HepG2 (cell line): Measurements from ENCODE around the gene SERPINA3. TPM values are rescaled to one million over a fixed set of nuclear protein-coding genes. Genes with fewer than 3 reads are reported as not detected.
A peak's percentile ranks its signal among the peaks of the same experiment; 100 is the strongest.

Source experiments
- CC2D1A ChIP-seq: sonication (generic); formaldehyde crosslinking; IDR thresholded peaks from 2 replicates; pipeline ENCODE4 v1.8.1; 2023; ENCODE audit warnings: mild to moderate bottlenecking, missing genetic modification reagents
- DPF2 ChIP-seq: sonication (generic); formaldehyde crosslinking; IDR thresholded peaks from 2 replicates; pipeline ENCODE4 v1.4.0; 2020; ENCODE audit warnings: mild to moderate bottlenecking, low read depth, missing genetic modification reagents, borderline replicate concordance
- JUN ChIP-seq: sonication (generic); formaldehyde crosslinking; IDR thresholded peaks from 2 replicates; pipeline ENCODE4 v1.4.0; 2020; ENCODE audit warnings: mild to moderate bottlenecking, missing genetic modification reagents
- KLF15 ChIP-seq: sonication (generic); formaldehyde crosslinking; IDR thresholded peaks from 2 replicates; pipeline ENCODE4 v1.8.1; 2023; ENCODE audit warnings: borderline replicate concordance, mild to moderate bottlenecking, inconsistent platforms, missing genetic modification reagents, mixed read lengths
- NFRKB ChIP-seq: fragments of 450-650 bp; IDR thresholded peaks from 2 replicates; pipeline ENCODE4 v1.6.1; 2017
- RARA ChIP-seq: IDR thresholded peaks from 2 replicates; pipeline ENCODE4 v1.6.1; 2016; ENCODE audit warnings: missing genetic modification reagents, missing compliant biosample characterization
- SOX13 ChIP-seq, 3 experiments: fragments of 450-650 bp in 1 of 3; sonication (generic) in 1 of 3; formaldehyde crosslinking in 1 of 3; IDR thresholded peaks in 2 of 3; conservative IDR thresholded peaks in 1 of 3; 2 replicates each; pipeline versions ENCODE4 v1.5.0 to v1.6.1; 2016 to 2020; ENCODE audit warnings: antibody characterized with exemption in 1 of 3, mild to moderate bottlenecking in 1 of 3, missing compliant biosample characterization in 1 of 3, missing genetic modification reagents in 1 of 3, moderate library complexity in 1 of 3
- ZFX ChIP-seq: sonication (generic); formaldehyde crosslinking; IDR thresholded peaks from 2 replicates; pipeline ENCODE4 v1.4.0; 2020; ENCODE audit warnings: mild to moderate bottlenecking, low read depth, missing genetic modification reagents, moderate library complexity
- ZNF326 ChIP-seq: sonication (generic); formaldehyde crosslinking; IDR thresholded peaks from 2 replicates; pipeline ENCODE4 v1.4.0; 2020; ENCODE audit warnings: missing genetic modification reagents, borderline replicate concordance
- ZNF333 ChIP-seq: sonication (generic); formaldehyde crosslinking; IDR thresholded peaks from 2 replicates; pipeline ENCODE4 v1.4.0; 2020; ENCODE audit warnings: mild to moderate bottlenecking, missing genetic modification reagents, borderline replicate concordance
- ZNF337 ChIP-seq: sonication (generic); formaldehyde crosslinking; IDR thresholded peaks from 2 replicates; pipeline ENCODE4 v1.5.1; 2020; ENCODE audit warnings: missing genetic modification reagents, low read depth, mild to moderate bottlenecking, borderline replicate concordance
- ZNF569 ChIP-seq: sonication (generic); formaldehyde crosslinking; IDR thresholded peaks from 2 replicates; pipeline ENCODE4 v1.5.0; 2020; ENCODE audit warnings: mild to moderate bottlenecking, missing genetic modification reagents, moderate library complexity, borderline replicate concordance
- ZNF737 ChIP-seq: sonication (generic); formaldehyde crosslinking; IDR thresholded peaks from 2 replicates; pipeline ENCODE4 v1.5.0; 2020; ENCODE audit warnings: missing genetic modification reagents, mild to moderate bottlenecking, borderline replicate concordance
- polyA plus RNA-seq, 8 experiments: library from polyadenylated mRNA; depleted of rRNA in 3 of 8; stranded (reverse) in 7 of 8; unstranded in 1 of 8; fragments of >200 nt; fragmentation: Illumina TruSeq in 4 of 8; extraction: Trizol in 4 of 8; gene quantifications; 2 replicates each; pipeline versions ENCODE4 v1.2.1 to v1.2.3, GENCODE V29; 2011 to 2016; ENCODE audit warnings: low read depth in 4 of 8, missing spikeins in 1 of 8, mixed read lengths in 1 of 8; ENCODE audit not compliant: insufficient read depth in 1 of 8
- total RNA-seq, 5 experiments: library from RNA; depleted of rRNA; stranded (reverse); fragments of >200 nt; fragmentation: Illumina TruSeq; extraction: Trizol; gene quantifications; 2 replicates each; pipeline ENCODE4 v1.2.3, GENCODE V29; 2016; ENCODE audit warnings: low read depth in 1 of 5
- TF ChIP-seq, protein P1 (sequence below): sonication (generic); formaldehyde crosslinking; IDR thresholded peaks from 2 replicates; pipeline ENCODE4 v1.9.0; 2021; ENCODE audit warnings: mild to moderate bottlenecking, missing genetic modification reagents
- TF ChIP-seq, protein P2 (sequence below): sonication (generic); formaldehyde crosslinking; conservative IDR thresholded peaks from 2 replicates; pipeline ENCODE4 v1.4.0; 2020; ENCODE audit warnings: mild to moderate bottlenecking, missing genetic modification reagents, moderate library complexity
- TF ChIP-seq, protein P3 (sequence below): conservative IDR thresholded peaks from 2 replicates; pipeline ENCODE4 v1.6.1; 2018; ENCODE audit warnings: missing genetic modification reagents

Gene SERPINA3
- total and polyA plus RNA-seq, 2 of the 13 experiments (the other 11 are each of a cell fraction or from before 2014, with no cell fraction given), result 825 to 2,200 TPM

DNA sequence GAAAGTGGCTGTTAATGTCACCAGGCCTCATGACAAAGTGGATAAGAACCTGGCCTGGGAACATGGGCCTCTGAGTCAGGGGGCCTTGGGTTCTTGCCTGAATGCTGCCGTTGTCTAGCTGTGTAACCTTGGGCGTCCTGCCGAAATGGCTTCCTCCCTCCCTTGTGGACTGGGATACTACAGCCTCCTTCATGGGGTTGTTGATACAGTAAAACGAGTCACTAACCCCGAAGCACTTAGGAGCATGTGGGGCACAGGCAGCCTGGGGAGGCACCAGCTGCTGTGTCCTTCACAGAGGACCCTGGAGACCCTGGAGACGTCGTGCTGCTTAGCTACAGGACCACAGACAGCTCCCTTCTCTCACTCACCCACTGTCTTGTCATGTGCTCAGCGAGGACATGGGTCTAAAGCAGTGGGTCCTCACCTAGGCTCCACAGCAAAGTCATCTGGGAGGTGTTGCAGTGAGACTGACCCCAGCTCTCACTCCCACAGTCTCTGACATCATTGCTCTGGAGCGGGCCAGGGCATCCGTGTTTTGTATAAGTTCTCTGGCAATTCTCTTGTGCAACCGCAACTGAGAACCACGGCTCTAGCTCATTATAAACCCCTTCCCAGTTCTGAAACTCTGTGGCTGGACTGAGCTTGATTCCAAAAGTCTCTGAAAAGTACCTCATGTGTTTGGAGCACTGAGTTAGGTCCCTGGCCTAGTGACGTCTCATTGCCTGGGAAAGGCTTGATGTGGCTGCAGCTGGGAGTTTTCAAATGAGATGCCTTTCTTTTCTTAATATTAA is 42.1 kb downstream of the SERPINA3 start (continued):
- TF ChIP-seq, protein P1, sequence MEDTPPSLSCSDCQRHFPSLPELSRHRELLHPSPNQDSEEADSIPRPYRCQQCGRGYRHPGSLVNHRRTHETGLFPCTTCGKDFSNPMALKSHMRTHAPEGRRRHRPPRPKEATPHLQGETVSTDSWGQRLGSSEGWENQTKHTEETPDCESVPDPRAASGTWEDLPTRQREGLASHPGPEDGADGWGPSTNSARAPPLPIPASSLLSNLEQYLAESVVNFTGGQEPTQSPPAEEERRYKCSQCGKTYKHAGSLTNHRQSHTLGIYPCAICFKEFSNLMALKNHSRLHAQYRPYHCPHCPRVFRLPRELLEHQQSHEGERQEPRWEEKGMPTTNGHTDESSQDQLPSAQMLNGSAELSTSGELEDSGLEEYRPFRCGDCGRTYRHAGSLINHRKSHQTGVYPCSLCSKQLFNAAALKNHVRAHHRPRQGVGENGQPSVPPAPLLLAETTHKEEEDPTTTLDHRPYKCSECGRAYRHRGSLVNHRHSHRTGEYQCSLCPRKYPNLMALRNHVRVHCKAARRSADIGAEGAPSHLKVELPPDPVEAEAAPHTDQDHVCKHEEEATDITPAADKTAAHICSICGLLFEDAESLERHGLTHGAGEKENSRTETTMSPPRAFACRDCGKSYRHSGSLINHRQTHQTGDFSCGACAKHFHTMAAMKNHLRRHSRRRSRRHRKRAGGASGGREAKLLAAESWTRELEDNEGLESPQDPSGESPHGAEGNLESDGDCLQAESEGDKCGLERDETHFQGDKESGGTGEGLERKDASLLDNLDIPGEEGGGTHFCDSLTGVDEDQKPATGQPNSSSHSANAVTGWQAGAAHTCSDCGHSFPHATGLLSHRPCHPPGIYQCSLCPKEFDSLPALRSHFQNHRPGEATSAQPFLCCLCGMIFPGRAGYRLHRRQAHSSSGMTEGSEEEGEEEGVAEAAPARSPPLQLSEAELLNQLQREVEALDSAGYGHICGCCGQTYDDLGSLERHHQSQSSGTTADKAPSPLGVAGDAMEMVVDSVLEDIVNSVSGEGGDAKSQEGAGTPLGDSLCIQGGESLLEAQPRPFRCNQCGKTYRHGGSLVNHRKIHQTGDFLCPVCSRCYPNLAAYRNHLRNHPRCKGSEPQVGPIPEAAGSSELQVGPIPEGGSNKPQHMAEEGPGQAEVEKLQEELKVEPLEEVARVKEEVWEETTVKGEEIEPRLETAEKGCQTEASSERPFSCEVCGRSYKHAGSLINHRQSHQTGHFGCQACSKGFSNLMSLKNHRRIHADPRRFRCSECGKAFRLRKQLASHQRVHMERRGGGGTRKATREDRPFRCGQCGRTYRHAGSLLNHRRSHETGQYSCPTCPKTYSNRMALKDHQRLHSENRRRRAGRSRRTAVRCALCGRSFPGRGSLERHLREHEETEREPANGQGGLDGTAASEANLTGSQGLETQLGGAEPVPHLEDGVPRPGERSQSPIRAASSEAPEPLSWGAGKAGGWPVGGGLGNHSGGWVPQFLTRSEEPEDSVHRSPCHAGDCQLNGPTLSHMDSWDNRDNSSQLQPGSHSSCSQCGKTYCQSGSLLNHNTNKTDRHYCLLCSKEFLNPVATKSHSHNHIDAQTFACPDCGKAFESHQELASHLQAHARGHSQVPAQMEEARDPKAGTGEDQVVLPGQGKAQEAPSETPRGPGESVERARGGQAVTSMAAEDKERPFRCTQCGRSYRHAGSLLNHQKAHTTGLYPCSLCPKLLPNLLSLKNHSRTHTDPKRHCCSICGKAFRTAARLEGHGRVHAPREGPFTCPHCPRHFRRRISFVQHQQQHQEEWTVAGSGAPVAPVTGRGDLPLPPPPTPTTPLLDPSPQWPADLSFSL (CRISPR knock-in tag), result no peak
- no peak for TF ChIP-seq CC2D1A (CRISPR knock-in tag)
- no peak for TF ChIP-seq DPF2 (CRISPR knock-in tag)
- TF ChIP-seq KLF15 (CRISPR knock-in tag), result no peak
- TF ChIP-seq ZNF326 (CRISPR knock-in tag), result no peak
- TF ChIP-seq SOX13 (IDR thresholded peaks at IDR 0.05), result no peak
- no peak for TF ChIP-seq SOX13 (CRISPR knock-in tag; conservative IDR thresholded peaks at IDR 0.05 in 1 of 2, IDR thresholded peaks at IDR 0.05 in 1 of 2)
- no peak for TF ChIP-seq ZNF737
- TF ChIP-seq ZNF333, result no peak
- TF ChIP-seq ZFX (CRISPR knock-in tag), result peak; percentile 54
- TF ChIP-seq RARA (CRISPR knock-in tag), result peak; percentile 9
- TF ChIP-seq, protein P2, sequence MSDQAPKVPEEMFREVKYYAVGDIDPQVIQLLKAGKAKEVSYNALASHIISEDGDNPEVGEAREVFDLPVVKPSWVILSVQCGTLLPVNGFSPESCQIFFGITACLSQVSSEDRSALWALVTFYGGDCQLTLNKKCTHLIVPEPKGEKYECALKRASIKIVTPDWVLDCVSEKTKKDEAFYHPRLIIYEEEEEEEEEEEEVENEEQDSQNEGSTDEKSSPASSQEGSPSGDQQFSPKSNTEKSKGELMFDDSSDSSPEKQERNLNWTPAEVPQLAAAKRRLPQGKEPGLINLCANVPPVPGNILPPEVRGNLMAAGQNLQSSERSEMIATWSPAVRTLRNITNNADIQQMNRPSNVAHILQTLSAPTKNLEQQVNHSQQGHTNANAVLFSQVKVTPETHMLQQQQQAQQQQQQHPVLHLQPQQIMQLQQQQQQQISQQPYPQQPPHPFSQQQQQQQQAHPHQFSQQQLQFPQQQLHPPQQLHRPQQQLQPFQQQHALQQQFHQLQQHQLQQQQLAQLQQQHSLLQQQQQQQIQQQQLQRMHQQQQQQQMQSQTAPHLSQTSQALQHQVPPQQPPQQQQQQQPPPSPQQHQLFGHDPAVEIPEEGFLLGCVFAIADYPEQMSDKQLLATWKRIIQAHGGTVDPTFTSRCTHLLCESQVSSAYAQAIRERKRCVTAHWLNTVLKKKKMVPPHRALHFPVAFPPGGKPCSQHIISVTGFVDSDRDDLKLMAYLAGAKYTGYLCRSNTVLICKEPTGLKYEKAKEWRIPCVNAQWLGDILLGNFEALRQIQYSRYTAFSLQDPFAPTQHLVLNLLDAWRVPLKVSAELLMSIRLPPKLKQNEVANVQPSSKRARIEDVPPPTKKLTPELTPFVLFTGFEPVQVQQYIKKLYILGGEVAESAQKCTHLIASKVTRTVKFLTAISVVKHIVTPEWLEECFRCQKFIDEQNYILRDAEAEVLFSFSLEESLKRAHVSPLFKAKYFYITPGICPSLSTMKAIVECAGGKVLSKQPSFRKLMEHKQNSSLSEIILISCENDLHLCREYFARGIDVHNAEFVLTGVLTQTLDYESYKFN, result 0 out of 2 replicates have a peak, but pooled peaks have one; percentile 24
- TF ChIP-seq, protein P3, sequence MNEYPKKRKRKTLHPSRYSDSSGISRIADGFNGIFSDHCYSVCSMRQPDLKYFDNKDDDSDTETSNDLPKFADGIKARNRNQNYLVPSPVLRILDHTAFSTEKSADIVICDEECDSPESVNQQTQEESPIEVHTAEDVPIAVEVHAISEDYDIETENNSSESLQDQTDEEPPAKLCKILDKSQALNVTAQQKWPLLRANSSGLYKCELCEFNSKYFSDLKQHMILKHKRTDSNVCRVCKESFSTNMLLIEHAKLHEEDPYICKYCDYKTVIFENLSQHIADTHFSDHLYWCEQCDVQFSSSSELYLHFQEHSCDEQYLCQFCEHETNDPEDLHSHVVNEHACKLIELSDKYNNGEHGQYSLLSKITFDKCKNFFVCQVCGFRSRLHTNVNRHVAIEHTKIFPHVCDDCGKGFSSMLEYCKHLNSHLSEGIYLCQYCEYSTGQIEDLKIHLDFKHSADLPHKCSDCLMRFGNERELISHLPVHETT, result no peak
- no peak for TF ChIP-seq JUN (CRISPR knock-in tag)
- TF ChIP-seq ZNF337 (CRISPR knock-in tag), result no peak
- TF ChIP-seq NFRKB, result no peak
- no peak for TF ChIP-seq ZNF569 (CRISPR knock-in tag)
